OCI-LY3 (cell line): ENCODE measurements around the gene NELL1.

Experiments
- H2AFZ ChIP-seq: fragments of 200-600, 300-600 bp; shearing (Covaris generic); 2 replicates; pipeline ENCODE4 v1.6.0; 2014; ENCODE audit warnings: antibody characterized with exemption, low read depth, low read length
- H3K27ac ChIP-seq: fragments of 200-600, 300-600 bp; sonication (generic); 2 replicates; pipeline ENCODE4 v1.5.1; 2014; ENCODE audit warnings: mild to moderate bottlenecking, low read length, moderate library complexity, mixed read lengths
- H3K27me3 ChIP-seq: fragments of 200-600, 300-600 bp; sonication (generic); 2 replicates; pipeline ENCODE4 v1.6.1; 2014; ENCODE audit warnings: low read depth, low read length, mixed read lengths
- H3K36me3 ChIP-seq: fragments of 200-600, 300-600 bp; sonication (generic); replicated peaks from 2 replicates; pipeline ENCODE3; 2014; ENCODE audit warnings: low read depth, low read length, mixed read lengths
- H3K4me1 ChIP-seq: fragments of 300-600, 200-600 bp; sonication (generic); 2 replicates; pipeline ENCODE4 v1.6.1; 2014; ENCODE audit warnings: low read length, mixed read lengths
- H3K4me2 ChIP-seq: fragments of 200-600, 300-600 bp; sonication (generic); 2 replicates; pipeline ENCODE4 v1.6.1; 2014; ENCODE audit warnings: low read length, mixed read lengths
- H3K4me3 ChIP-seq: fragments of 300-600, 200-600 bp; sonication (generic); 2 replicates; pipeline ENCODE4 v1.5.1; 2014; ENCODE audit warnings: antibody characterized with exemption, mild to moderate bottlenecking, low read length, moderate library complexity
- H3K79me2 ChIP-seq: fragments of 300-600, 200-600 bp; shearing (Covaris generic); 2 replicates; pipeline ENCODE4 v1.6.1; 2014; ENCODE audit warnings: mild to moderate bottlenecking, low read length, mixed read lengths
- H3K9ac ChIP-seq: fragments of 300-600, 200-600 bp; shearing (Covaris generic); 2 replicates; pipeline ENCODE4 v1.6.0; 2014; ENCODE audit warnings: mild to moderate bottlenecking, low read length, moderate library complexity
- H3K9me3 ChIP-seq: fragments of 200-600, 300-600 bp; shearing (Covaris generic); 2 replicates; pipeline ENCODE4 v1.6.1; 2014; ENCODE audit warnings: low read length, mixed read lengths; ENCODE audit not compliant: insufficient read depth
- H4K20me1 ChIP-seq: fragments of 200-600, 300-600 bp; sonication (generic); 2 replicates; pipeline ENCODE4 v1.6.1; 2016; ENCODE audit warnings: low read length, mixed read lengths; ENCODE audit not compliant: insufficient read depth
- EZH2phosphoT487 ChIP-seq: fragments of 200-600 bp; shearing (Covaris generic); IDR thresholded peaks from 2 replicates; pipeline ENCODE4 v1.6.1; 2018; ENCODE audit warnings: antibody characterized with exemption, mixed run types, low read depth
- TF ChIP-seq, protein P1 (sequence below): fragments of 200-600, 300-600 bp; sonication (generic); IDR thresholded peaks from 2 replicates; pipeline ENCODE4 v1.5.1; 2014; ENCODE audit warnings: antibody characterized with exemption, low read length, low read depth

Gene NELL1

DNA sequence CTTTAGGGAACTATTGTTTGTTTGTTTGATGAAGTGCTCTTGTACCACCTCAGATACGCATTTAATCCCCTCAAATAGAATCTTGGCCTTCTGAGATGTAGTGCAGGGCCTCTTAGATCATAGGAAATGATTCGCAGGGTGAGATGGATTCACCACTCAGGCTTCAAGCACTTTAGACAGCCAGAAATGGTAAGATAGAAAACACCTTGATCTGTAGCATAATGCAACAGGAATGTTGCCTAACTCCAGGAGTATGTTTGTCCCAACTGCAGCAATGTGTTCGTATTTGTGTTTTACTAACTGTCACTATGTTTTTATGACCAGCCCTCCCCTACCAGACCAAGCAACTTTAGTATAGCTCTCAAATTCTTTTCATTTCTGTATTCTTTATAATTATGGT is 761.2 kb downstream of the NELL1 start:
- Histone ChIP-seq H3K36me3 (no peaks in the 10 kb centered on the region), H2AFZ (no peak overlapping the region), H3K79me2 (no peaks in the 10 kb centered on the region), H3K9ac (no peak overlapping the region), H3K4me3 (no peak overlapping the region), H4K20me1 (no peaks in the 10 kb centered on the region), H3K27me3 (no peaks in the 10 kb centered on the region), H3K4me1 (peaks cover 23% of the 10 kb centered on the region), H3K27ac (no peak overlapping the region), H3K9me3 (no peaks in the 10 kb centered on the region), H3K4me2 (no peak overlapping the region)
- TF ChIP-seq EZH2phosphoT487: no peak
- TF ChIP-seq, protein P1, sequence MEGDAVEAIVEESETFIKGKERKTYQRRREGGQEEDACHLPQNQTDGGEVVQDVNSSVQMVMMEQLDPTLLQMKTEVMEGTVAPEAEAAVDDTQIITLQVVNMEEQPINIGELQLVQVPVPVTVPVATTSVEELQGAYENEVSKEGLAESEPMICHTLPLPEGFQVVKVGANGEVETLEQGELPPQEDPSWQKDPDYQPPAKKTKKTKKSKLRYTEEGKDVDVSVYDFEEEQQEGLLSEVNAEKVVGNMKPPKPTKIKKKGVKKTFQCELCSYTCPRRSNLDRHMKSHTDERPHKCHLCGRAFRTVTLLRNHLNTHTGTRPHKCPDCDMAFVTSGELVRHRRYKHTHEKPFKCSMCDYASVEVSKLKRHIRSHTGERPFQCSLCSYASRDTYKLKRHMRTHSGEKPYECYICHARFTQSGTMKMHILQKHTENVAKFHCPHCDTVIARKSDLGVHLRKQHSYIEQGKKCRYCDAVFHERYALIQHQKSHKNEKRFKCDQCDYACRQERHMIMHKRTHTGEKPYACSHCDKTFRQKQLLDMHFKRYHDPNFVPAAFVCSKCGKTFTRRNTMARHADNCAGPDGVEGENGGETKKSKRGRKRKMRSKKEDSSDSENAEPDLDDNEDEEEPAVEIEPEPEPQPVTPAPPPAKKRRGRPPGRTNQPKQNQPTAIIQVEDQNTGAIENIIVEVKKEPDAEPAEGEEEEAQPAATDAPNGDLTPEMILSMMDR: no peak

DNA sequence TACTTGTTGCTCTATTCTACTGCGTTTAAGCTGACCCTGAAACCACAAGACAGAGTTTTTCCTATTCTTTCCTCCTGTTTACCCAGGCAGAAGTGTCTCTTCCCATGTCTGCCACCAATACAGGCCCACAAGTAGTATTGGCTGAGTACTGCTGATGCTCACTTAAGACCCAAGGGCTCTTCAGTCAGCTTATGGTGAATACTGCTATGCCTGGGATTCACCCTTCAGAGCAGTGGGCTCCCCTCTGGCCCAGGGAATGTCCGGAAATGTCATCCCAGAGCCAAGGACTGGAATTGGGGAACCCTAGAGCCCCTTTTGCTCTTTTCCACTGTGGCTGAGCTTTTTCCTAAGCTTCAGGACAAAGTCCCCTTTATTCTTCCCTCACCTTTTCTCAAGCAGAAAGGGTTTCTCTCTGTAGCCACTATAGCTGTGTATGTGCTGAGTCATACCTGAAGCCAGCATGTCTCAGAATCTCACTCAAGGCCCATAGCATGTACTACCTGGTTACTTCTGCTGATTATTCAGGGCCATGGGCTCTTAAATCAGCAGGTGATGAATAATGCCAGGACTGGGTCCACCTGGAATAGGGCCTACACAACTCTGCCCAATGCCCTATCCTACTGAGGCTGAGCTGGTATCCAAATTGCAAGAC is 777.7 kb downstream of the NELL1 start:
- TF ChIP-seq EZH2phosphoT487: no peak
- TF ChIP-seq, protein P1: no peak
- no peaks in the 10 kb centered on the region for H4K20me1 ChIP-seq
- peak overlapping the region; percentile 91 for H3K27ac ChIP-seq
- peak overlapping the region; percentile 59; the same call in 1 of the 2 replicates for H3K9ac ChIP-seq
- H3K4me2 ChIP-seq: peak overlapping the region; percentile 61
- H3K9me3 ChIP-seq: peaks cover 8% of the 10 kb centered on the region; the same call in 1 of the 2 replicates
- H2AFZ ChIP-seq: peak overlapping the region; percentile 86
- H3K27me3 ChIP-seq: no peaks in the 10 kb centered on the region
- H3K4me3 ChIP-seq: peak overlapping the region; percentile 38
- H3K4me1 ChIP-seq: peaks cover 34% of the 10 kb centered on the region
- H3K79me2 ChIP-seq: no peaks in the 10 kb centered on the region
- H3K36me3 ChIP-seq: peaks cover 7% of the 10 kb centered on the region

DNA sequence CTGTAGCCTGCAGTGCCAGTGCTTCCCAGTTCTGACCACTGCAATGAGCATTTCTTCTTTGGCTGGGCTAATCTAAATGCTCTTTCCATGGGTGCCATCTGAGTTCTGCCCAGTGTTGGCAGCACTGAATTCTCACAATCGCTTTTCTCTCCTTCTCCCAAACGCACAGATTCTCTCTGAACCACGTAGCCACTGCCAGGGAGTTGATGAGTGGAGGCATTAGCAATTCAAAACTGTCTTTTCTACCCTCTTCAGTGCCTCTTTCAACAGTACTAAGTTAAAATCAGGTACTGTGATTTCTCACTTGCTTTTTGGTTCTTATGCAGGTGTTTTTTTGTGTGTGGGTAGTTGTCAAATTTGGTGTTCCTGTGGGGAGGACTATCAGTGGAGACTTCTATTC is 778.5 kb downstream of the NELL1 start:
- Histone ChIP-seq H3K79me2 (no peaks in the 10 kb centered on the region), H3K4me3 (peak overlapping the region; percentile 38), H4K20me1 (no peaks in the 10 kb centered on the region), H3K9me3 (peaks cover 8% of the 10 kb centered on the region; the same call in 1 of the 2 replicates), H3K36me3 (peaks cover 7% of the 10 kb centered on the region), H3K27ac (peak overlapping the region; percentile 91), H2AFZ (peak overlapping the region; percentile 86), H3K27me3 (no peaks in the 10 kb centered on the region), H3K4me2 (peak overlapping the region; percentile 61), H3K9ac (peak overlapping the region; percentile 59), H3K4me1 (peaks cover 34% of the 10 kb centered on the region)
- TF ChIP-seq, protein P1: no peak
- no peak for TF ChIP-seq EZH2phosphoT487

DNA sequence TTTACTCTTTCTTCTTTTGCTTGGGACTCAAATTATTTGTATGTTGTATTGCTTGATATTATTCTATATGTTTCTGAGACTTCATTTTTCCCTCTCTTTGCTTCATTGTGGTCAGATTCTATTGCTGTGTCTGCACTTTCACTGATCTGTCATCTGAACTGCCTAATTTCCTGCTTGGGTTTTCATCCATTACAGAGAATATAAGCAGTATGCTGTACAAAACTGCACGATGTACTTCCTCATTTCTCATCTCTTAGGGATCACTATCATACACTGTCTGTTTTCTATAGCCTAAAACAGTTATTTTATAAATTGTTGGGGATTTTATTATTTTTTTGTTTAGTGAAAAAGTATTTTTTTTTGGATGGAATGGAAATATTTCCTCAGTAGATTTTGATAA is 786.8 kb downstream of the NELL1 start:
- H3K9me3 ChIP-seq: no peaks in the 10 kb centered on the region
- no peak overlapping the region for H3K27ac ChIP-seq
- no peaks in the 10 kb centered on the region for H4K20me1 ChIP-seq
- H3K27me3 ChIP-seq: no peaks in the 10 kb centered on the region
- H3K4me1 ChIP-seq: peaks cover 7% of the 10 kb centered on the region; the same call in 1 of the 2 replicates
- H3K79me2 ChIP-seq: no peaks in the 10 kb centered on the region
- H3K9ac ChIP-seq: no peak overlapping the region
- no peak overlapping the region for H3K4me2 ChIP-seq
- H3K4me3 ChIP-seq: no peak overlapping the region
- TF ChIP-seq, protein P1: no peak
- no peak for TF ChIP-seq EZH2phosphoT487
- H2AFZ ChIP-seq: no peak overlapping the region
- no peaks in the 10 kb centered on the region for H3K36me3 ChIP-seq
